HG03060 (cell line): ENCODE measurements around the gene PTPN22.

Experiments
- ATAC-seq: cut with Tn5 transposase; IDR thresholded peaks from one replicate; pipeline ENCODE4 v1.9.1; 2021; ENCODE audit warnings: low read depth, moderate number of reproducible peaks; ENCODE audit not compliant: unreplicated experiment

PTPN22 gene

GRCh38 chr1:113871597-113872113 is at the start of gene PTPN22:
TSS of gene PTPN22 (minus strand) at chr1:113871712.
- peak; percentile 78 for ATAC-seq

GRCh38 chr1:113918243-113918642 is 46.7 kb upstream of the PTPN22 start:
- no peak for ATAC-seq

GRCh38 chr1:113917400-113918082 is 46.0 kb upstream of the PTPN22 start:
- no peak for ATAC-seq

GRCh38 chr1:113916974-113917373 is 45.5 kb upstream of the PTPN22 start:
- no peak for ATAC-seq

- no peak for ATAC-seq
Observed at GRCh38 chr1:113913887-113914664, 42.6 kb upstream of the PTPN22 start.

GRCh38 chr1:113913312-113913668 is 41.8 kb upstream of the PTPN22 start:
- ATAC-seq = no peak

- ATAC-seq = no peak
Observed at GRCh38 chr1:113912594-113913311, 41.2 kb upstream of the PTPN22 start.

- ATAC-seq = no peak
Observed at GRCh38 chr1:113905435-113905861, 33.9 kb upstream of the PTPN22 start.

- peak; percentile 76 for ATAC-seq
Observed at GRCh38 chr1:113904674-113905434, 33.3 kb upstream of the PTPN22 start, which contains the start of the genes AP4B1 and DCLRE1B. TSS of gene AP4B1 (minus strand) at chr1:113904799. CDS start at chr1:113904717, 82 bp downstream. TSS of gene DCLRE1B (plus strand) at chr1:113905326. CDS start at chr1:113905587, 261 bp downstream.

GRCh38 chr1:113904293-113904673 is 32.8 kb upstream of the PTPN22 start:
- no peak for ATAC-seq

GRCh38 chr1:113903501-113904292 is 32.2 kb upstream of the PTPN22 start:
- no peak for ATAC-seq

- ATAC-seq = no peak
Observed at GRCh38 chr1:113901191-113901590, 29.7 kb upstream of the PTPN22 start.

- no peak for ATAC-seq
Observed at GRCh38 chr1:113899111-113899510, 27.6 kb upstream of the PTPN22 start.

GRCh38 chr1:113898241-113898814 is 26.8 kb upstream of the PTPN22 start:
- no peak for ATAC-seq

GRCh38 chr1:113895961-113896360 is 24.4 kb upstream of the PTPN22 start:
- no peak for ATAC-seq

- ATAC-seq = no peak
Observed at GRCh38 chr1:113895098-113895497, 23.6 kb upstream of the PTPN22 start.

- ATAC-seq = no peak
Observed at GRCh38 chr1:113893267-113893666, 21.8 kb upstream of the PTPN22 start.

- ATAC-seq = no peak
Observed at GRCh38 chr1:113891631-113892220, 20.2 kb upstream of the PTPN22 start.

- no peak for ATAC-seq
Observed at GRCh38 chr1:113890816-113891215, 19.3 kb upstream of the PTPN22 start.
